ENCODE data around the gene P3H4. TPM values are rescaled to one million over a fixed set of nuclear protein-coding genes. Genes with fewer than 3 reads are reported as not detected.
"Not testable (repeated sequence)": the region's sequence is repeated elsewhere in the genome, so short reads cannot be mapped to it uniquely, and the experiment has no call there.

Gene P3H4
- total and polyA plus RNA-seq, 4 experiments from 2014 or later = 1.4 to 6.8 (median 5.1) TPM

DNA sequence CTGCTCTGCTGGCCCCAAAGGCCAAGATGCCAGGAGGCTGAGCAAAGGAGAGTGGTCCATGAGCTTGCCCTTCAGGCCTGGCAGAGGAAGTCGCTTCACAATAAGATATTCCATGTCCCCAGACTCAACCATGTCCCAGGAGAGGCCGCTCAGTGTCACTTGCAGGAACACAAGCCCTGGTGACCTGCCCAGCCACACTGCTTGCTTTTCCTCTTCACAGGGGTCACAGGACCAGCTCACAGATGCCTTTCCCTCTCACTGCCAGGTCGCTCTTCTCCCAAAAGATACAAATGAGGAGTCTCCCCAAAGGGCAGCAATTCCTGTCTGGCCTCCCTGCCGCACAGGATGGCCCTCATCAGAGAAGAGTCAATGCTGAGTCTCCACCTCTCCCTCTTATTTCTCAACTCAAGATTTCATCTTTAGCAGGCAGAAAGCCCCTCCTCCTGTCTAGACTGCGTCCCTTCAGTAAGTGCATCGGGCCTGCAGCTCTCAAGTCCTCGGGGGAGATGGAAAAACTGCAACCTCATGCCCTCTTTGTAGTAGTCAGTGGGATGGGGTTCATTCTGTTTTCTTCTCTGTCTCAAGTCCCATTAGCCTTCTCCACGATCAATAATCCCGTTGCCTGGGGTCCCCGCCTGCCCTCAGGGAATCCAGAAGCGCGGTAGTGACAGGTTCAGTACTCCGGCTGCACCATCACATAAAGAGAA is 30.2 kb downstream of the P3H4 start:
- Mint-ChIP-seq H3K4me3 (no peak overlapping the region), H3K27me3 (peaks cover 8 to 24% of the 10 kb centered on the region in 2 donors), H3K4me1 (peaks cover 1 to 9% (median 4%) of the 10 kb centered on the region in 4 donors), H3K36me3 (no peaks in the 10 kb centered on the region), H3K27ac (no peak overlapping the region), H3K9me3 (peaks cover 0 to 1% (median 0%) of the 10 kb centered on the region in 8 donors)
- Histone ChIP-seq H3K4me1 (ENCODE audit: insufficient read depth, low read length) (peaks cover 13% of the 10 kb centered on the region), H3K36me3 (ENCODE audit: insufficient read depth, low read length) (no peaks in the 10 kb centered on the region), H3K4me3 (ENCODE audit: low read length in 2 of 2) (no peak overlapping the region), H3K9me3 (ENCODE audit: control insufficient read depth in 1 of 2, low read length in 2 of 2) (no peaks in the 10 kb centered on the region), H3K27ac (ENCODE audit: low read depth, low read length) (no peak overlapping the region), H3K27me3 (ENCODE audit: insufficient read depth, low read length) (peaks cover 21% of the 10 kb centered on the region)
- POLR2A ChIA-PET (ENCODE audit: partially characterized antibody) = no interaction called here
- CTCF ChIA-PET (ENCODE audit: partially characterized antibody) = no interaction called here
- DNase-seq = no peak
- intact Hi-C loops (cut with micrococcal nuclease) = no loop called here

DNA sequence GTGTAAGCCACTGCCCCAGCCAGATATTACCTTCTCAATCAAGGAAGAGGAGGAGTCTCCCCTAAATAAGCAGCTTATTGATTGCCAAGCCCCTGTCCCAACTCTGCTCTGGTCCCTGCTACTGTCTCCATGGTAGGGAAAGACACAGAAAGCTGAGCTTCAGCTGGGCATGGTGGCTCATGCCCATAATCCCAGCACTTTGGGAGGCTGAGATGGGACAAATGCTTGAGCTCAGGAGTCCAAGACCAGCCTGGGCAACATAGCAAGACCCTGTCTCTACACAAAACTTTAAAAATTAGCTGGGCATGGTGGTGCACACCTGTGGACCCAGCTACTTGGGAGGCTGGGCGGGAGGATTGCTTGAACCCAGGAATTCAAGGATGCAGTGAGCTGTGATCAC is 31.8 kb downstream of the P3H4 start:
- Histone ChIP-seq H3K4me1 (ENCODE audit: insufficient read depth, low read length) (no peaks in the 10 kb centered on the region), H3K9me3 (ENCODE audit: control insufficient read depth in 1 of 2, low read length in 2 of 2) (no peaks in the 10 kb centered on the region), H3K4me3 (ENCODE audit: low read length in 2 of 2) (no peak overlapping the region), H3K36me3 (ENCODE audit: insufficient read depth, low read length) (no peaks in the 10 kb centered on the region), H3K27me3 (ENCODE audit: insufficient read depth, low read length) (peaks cover 11% of the 10 kb centered on the region), H3K27ac (ENCODE audit: low read depth, low read length) (no peak overlapping the region)
- DNase-seq = no peak
- ChIA-PET POLR2A (ENCODE audit: partially characterized antibody) (no interaction called here), CTCF (ENCODE audit: partially characterized antibody) (no interaction called here)
- Mint-ChIP-seq H3K9me3 (peaks cover 0 to 1% (median 0%) of the 10 kb centered on the region in 8 donors), H3K36me3 (no peaks in the 10 kb centered on the region), H3K4me1 (peaks cover 0 to 6% (median under 1%) of the 10 kb centered on the region in 4 donors), H3K27ac (no peak overlapping the region), H3K27me3 (peaks cover 6 to 22% of the 10 kb centered on the region in 2 donors), H3K4me3 (no peak overlapping the region)
- intact Hi-C loops (cut with micrococcal nuclease) = no loop called here

DNA sequence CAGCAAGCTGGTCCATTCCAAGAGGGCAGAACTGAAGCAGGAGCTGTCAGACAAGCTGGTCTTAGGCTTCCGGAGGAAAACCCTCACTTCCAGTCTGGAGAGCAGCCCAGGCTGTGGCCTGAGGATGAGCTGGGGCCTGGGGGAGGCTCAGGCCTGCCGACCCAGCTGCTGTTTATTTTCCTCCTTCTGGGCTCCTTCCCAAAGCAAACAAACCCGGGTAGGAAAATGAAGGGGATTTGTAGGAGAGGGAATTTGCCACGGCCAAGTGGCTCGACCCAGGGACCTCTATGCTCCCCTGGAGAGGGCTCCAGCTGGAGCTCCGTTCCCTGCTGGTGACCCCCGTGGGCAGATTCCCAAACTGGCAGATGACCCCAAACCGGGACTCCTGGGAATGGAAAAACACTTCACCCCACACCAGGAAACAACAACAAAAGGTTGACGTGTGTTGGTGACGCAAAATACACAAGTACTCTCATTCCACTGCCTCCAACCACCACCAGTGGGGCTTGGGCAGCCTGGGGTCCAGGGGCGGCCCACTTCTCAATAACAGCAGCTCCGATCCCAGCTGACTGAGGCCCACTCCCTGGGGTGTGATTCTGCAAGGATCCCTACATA is 34.1 kb downstream of the P3H4 start:
- no peaks in the 10 kb centered on the region for H3K9me3 ChIP-seq (ENCODE audit: control insufficient read depth in 1 of 2, low read length in 2 of 2)
- H3K4me1 ChIP-seq (ENCODE audit: insufficient read depth, low read length) = no peaks in the 10 kb centered on the region
- Mint-ChIP-seq H3K36me3 (no peaks in the 10 kb centered on the region), H3K27ac (no peak overlapping the region), H3K4me3 (no peak overlapping the region), H3K4me1 (no peaks in the 10 kb centered on the region), H3K27me3 (peaks cover 0 to 15% of the 10 kb centered on the region in 2 donors), H3K9me3 (peaks cover 0 to 1% (median 0%) of the 10 kb centered on the region in 8 donors)
- intact Hi-C loops (cut with micrococcal nuclease) = no loop called here
- no peaks in the 10 kb centered on the region for H3K27me3 ChIP-seq (ENCODE audit: insufficient read depth, low read length)
- H3K36me3 ChIP-seq (ENCODE audit: insufficient read depth, low read length) = no peaks in the 10 kb centered on the region
- DNase-seq = no peak
- ChIA-PET POLR2A (ENCODE audit: partially characterized antibody) (no interaction called here), CTCF (ENCODE audit: partially characterized antibody) (interaction anchor here (1.1 to 1.3 kb wide), 2 partner anchors 9 to 12 kb away, joined by 3 read pairs; partner anchors contain the start of gene JUP)
- H3K27ac ChIP-seq (ENCODE audit: low read depth, low read length) = no peak overlapping the region
- no peak overlapping the region for H3K4me3 ChIP-seq (ENCODE audit: low read length in 2 of 2)

DNA sequence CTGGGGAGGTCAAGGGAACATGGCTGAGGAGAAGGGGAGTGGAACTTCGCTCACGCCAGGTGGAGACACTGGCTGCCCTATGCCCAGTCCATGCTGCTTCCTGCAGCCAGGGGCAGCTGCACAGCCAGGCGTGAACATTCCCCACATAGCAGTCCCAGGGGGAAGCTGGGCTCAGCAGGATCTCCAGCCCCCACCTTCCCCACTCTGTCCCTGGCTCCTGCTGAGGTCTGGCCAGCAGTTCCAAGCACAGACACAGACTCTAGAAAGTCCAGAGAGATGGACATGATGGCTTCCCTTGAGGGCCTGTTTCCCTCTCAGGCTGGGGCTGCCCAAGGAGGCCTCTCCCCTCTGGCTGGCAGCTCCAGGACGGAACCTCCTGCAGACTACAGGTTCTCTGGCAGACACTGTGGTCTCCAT is 34.6 kb downstream of the P3H4 start:
- Histone ChIP-seq H3K36me3 (ENCODE audit: insufficient read depth, low read length) (no peaks in the 10 kb centered on the region), H3K27ac (ENCODE audit: low read depth, low read length) (no peak overlapping the region), H3K4me1 (ENCODE audit: insufficient read depth, low read length) (no peaks in the 10 kb centered on the region), H3K4me3 (ENCODE audit: low read length in 2 of 2) (no peak overlapping the region), H3K9me3 (ENCODE audit: control insufficient read depth in 1 of 2, low read length in 2 of 2) (no peaks in the 10 kb centered on the region), H3K27me3 (ENCODE audit: insufficient read depth, low read length) (no peaks in the 10 kb centered on the region)
- Mint-ChIP-seq H3K9me3 (peaks cover 0 to 1% (median 0%) of the 10 kb centered on the region in 8 donors), H3K4me3 (no peak overlapping the region), H3K36me3 (no peaks in the 10 kb centered on the region), H3K27me3 (peaks cover 0 to 10% of the 10 kb centered on the region in 2 donors), H3K27ac (no peak overlapping the region), H3K4me1 (no peaks in the 10 kb centered on the region)
- ChIA-PET POLR2A (ENCODE audit: partially characterized antibody) (no interaction called here), CTCF (ENCODE audit: partially characterized antibody) (interaction anchor here (1.1 kb wide), 1 partner anchor 11 kb away, joined by 3 read pairs; no protein-coding TSS in a partner anchor)
- intact Hi-C loops (cut with micrococcal nuclease) = no loop called here
- no peak for DNase-seq

DNA sequence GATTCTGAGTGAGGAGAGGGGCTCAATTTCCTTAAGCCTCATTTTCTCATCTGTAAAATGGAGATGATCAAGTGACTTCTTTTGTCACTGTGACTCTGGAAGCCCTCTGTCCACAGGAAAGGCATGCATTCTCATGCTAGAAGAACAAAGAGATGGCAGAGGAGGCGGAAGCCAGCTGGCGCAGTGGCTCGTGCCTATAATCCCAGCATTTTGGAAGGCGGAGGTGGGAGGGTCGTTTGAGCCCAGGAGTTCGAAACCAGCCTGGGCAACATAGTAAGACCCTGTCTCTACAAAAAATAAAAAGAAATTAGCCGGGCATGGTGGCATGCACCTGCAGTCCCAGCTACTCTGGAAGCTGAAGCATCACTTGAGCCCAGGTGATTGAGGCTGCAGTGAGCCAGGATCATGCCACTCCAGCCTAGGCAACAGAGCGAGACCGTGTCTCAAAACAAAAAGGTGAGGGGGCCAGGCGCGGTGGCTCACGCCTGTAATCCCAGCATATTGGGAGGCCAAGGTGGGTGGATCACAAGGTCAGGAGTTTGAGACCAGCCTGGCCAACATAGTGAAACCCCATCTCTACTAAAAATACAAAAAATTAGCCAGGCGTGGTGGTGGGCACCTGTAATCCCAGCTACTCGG is 35.4 kb downstream of the P3H4 start:
- H3K9me3 Mint-ChIP-seq; H3K4me1 Mint-ChIP-seq; intact Hi-C loops (cut with micrococcal nuclease); H3K27me3 Mint-ChIP-seq; H3K4me1 ChIP-seq (ENCODE audit: insufficient read depth, low read length); POLR2A ChIA-PET (ENCODE audit: partially characterized antibody); H3K27ac Mint-ChIP-seq; H3K36me3 Mint-ChIP-seq; H3K27ac ChIP-seq (ENCODE audit: low read depth, low read length); DNase-seq; H3K27me3 ChIP-seq (ENCODE audit: insufficient read depth, low read length); H3K4me3 Mint-ChIP-seq; H3K9me3 ChIP-seq (ENCODE audit: control insufficient read depth in 1 of 2, low read length in 2 of 2); H3K36me3 ChIP-seq (ENCODE audit: insufficient read depth, low read length); CTCF ChIA-PET (ENCODE audit: partially characterized antibody); H3K4me3 ChIP-seq (ENCODE audit: low read length in 2 of 2): not testable (repeated sequence)

DNA sequence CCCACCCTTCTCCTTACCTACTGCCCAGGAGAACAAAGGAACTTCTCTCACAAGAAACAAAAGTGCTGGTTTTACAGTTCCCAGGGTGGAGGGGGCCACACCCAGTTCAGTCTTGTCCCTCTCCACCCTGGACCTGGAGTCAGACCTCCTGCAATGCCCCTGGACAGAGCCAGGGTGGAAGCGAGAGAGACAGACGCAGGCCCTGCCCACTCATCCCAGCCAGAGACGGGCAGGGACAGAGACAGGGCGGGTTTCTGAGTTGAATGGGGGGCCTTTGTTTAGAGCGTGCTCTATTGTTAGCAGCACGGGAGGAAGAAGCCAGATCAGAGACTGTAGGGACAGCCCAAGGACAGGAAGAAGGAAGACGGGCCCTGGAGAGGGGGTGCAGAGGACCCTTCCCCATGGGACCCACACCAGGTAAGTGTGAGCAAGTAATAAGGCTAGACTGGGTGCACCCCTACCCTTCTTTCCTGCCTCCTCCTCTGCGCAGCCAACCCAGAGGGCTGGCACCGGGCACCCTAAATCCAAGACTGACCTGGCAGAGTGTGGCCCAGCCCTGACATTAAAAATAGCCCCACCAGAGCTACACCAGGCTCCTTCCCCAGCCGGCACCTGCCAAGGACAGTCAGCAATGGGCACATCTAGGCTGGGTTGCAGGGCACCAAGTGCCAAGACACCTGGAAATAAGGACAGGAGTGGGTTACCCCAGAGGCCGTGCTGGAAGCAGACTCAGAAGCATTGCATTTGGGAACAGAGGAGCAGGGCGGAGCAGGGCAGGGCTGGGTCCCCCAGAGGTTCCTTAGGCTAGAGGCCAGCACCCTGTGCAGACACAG is 36.1 kb downstream of the P3H4 start:
- H3K36me3 ChIP-seq (ENCODE audit: insufficient read depth, low read length) = no peaks in the 10 kb centered on the region
- ChIA-PET CTCF (ENCODE audit: partially characterized antibody) (no interaction called here), POLR2A (ENCODE audit: partially characterized antibody) (no interaction called here)
- Mint-ChIP-seq H3K27me3 (peaks cover 0 to 3% of the 10 kb centered on the region in 2 donors), H3K27ac (no peak overlapping the region), H3K9me3 (no peaks in the 10 kb centered on the region), H3K36me3 (no peaks in the 10 kb centered on the region), H3K4me1 (peaks cover 0 to 4% (median 0%) of the 10 kb centered on the region in 4 donors), H3K4me3 (no peak overlapping the region)
- no peaks in the 10 kb centered on the region for H3K9me3 ChIP-seq (ENCODE audit: control insufficient read depth in 1 of 2, low read length in 2 of 2)
- no peak overlapping the region for H3K27ac ChIP-seq (ENCODE audit: low read depth, low read length)
- no peaks in the 10 kb centered on the region for H3K27me3 ChIP-seq (ENCODE audit: insufficient read depth, low read length)
- no peak overlapping the region for H3K4me3 ChIP-seq (ENCODE audit: low read length in 2 of 2)
- intact Hi-C loops (cut with micrococcal nuclease) = no loop called here
- no peak for DNase-seq
- no peaks in the 10 kb centered on the region for H3K4me1 ChIP-seq (ENCODE audit: insufficient read depth, low read length)

DNA sequence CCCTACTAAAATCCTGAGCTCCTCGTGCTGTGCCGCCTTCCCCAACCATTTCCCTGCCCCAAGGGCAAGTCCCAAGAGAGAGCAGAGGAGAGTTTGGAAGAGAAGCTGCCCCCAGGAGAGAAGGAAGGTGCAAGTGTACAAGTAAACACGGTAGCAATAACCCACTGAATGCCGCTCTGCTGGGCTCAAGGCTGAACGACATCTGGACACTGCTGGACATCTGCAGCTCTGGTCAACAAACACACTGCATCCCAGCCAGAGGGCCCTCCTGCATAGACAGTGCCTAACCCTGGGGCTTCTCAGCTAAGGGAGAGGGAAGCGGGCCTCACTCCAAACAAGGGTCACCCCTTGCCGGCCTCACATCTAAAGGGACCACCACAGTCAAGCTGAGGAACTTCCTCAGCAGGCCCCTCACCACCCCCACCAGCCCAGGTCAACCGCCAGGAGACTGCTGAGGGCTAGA is 38.0 kb downstream of the P3H4 start:
- no peak overlapping the region for H3K4me3 ChIP-seq (ENCODE audit: low read length in 2 of 2)
- peaks cover 0 to 3% of the 10 kb centered on the region in 2 donors for H3K27me3 Mint-ChIP-seq
- CTCF ChIA-PET (ENCODE audit: partially characterized antibody) = interaction anchor here (1.9 kb wide), 1 partner anchor 28 kb away, joined by 4 read pairs; no protein-coding TSS in a partner anchor
- H3K27ac ChIP-seq (ENCODE audit: low read depth, low read length) = no peak overlapping the region
- H3K9me3 ChIP-seq (ENCODE audit: control insufficient read depth in 1 of 2, low read length in 2 of 2) = no peaks in the 10 kb centered on the region
- H3K4me1 Mint-ChIP-seq = peaks cover 0 to 4% (median 0%) of the 10 kb centered on the region in 4 donors
- H3K9me3 Mint-ChIP-seq = no peaks in the 10 kb centered on the region
- H3K36me3 Mint-ChIP-seq = no peaks in the 10 kb centered on the region
- no peaks in the 10 kb centered on the region for H3K4me1 ChIP-seq (ENCODE audit: insufficient read depth, low read length)
- H3K27me3 ChIP-seq (ENCODE audit: insufficient read depth, low read length) = no peaks in the 10 kb centered on the region
- no peak overlapping the region for H3K27ac Mint-ChIP-seq
- intact Hi-C loops (cut with micrococcal nuclease) = no loop called here
- POLR2A ChIA-PET (ENCODE audit: partially characterized antibody) = interaction anchor here (0.6 kb wide), 1 partner anchor 168 kb away, joined by 3 read pairs; no protein-coding TSS in a partner anchor
- no peaks in the 10 kb centered on the region for H3K36me3 ChIP-seq (ENCODE audit: insufficient read depth, low read length)
- no peak overlapping the region for H3K4me3 Mint-ChIP-seq
- DNase-seq = no peak
